Neural cell (in vitro differentiated cells): ENCODE results near the gene MYBPC3. TPM values are rescaled to one million over a fixed set of nuclear protein-coding genes. Genes with fewer than 3 reads are reported as not detected.

Experiments used
- H2AFZ ChIP-seq: fragments of 200-600, 300-800 bp; sonication (generic), shearing (Covaris generic); 2 replicates; pipeline ENCODE4 v1.6.0; 2014; ENCODE audit warnings: low read depth, mild to moderate bottlenecking, antibody characterized with exemption, low read length, moderate library complexity
- H3F3A ChIP-seq: fragments of 200-600 bp; shearing (Covaris generic); 2 replicates; pipeline ENCODE4 v1.6.1; 2016; ENCODE audit warnings: mild to moderate bottlenecking, moderate library complexity, mixed read lengths, antibody characterized with exemption, low read length; ENCODE audit not compliant: insufficient read depth, poor library complexity, severe bottlenecking
- H3K27ac ChIP-seq: fragments of 200-600, 300-800 bp; sonication (generic), shearing (Covaris generic); 2 replicates; pipeline ENCODE4 v1.5.1; 2014; ENCODE audit warnings: mild to moderate bottlenecking, low read length, moderate library complexity
- H3K27me3 ChIP-seq: fragments of 300-800, 200-600 bp; sonication (generic), shearing (Covaris generic); 2 replicates; pipeline ENCODE4 v1.6.0; 2014; ENCODE audit warnings: mild to moderate bottlenecking, low read depth, low read length, moderate library complexity; ENCODE audit not compliant: insufficient read depth
- H3K36me3 ChIP-seq: fragments of 300-800, 200-600 bp; sonication (generic), shearing (Covaris generic); 2 replicates; pipeline ENCODE4 v1.5.1; 2014; ENCODE audit warnings: mild to moderate bottlenecking, antibody characterized with exemption, low read length, moderate library complexity; ENCODE audit not compliant: insufficient read depth
- H3K4me2 ChIP-seq: fragments of 300-800, 200-600 bp; sonication (generic), shearing (Covaris generic); 2 replicates; pipeline ENCODE4 v1.6.0; 2014; ENCODE audit warnings: mild to moderate bottlenecking, low read length
- H3K4me3 ChIP-seq: fragments of 300-800, 200-600 bp; sonication (generic), shearing (Covaris generic); 2 replicates; pipeline ENCODE4 v1.5.1; 2014; ENCODE audit warnings: mild to moderate bottlenecking, low read length, moderate library complexity
- H3K79me2 ChIP-seq: fragments of 200-600 bp; shearing (Covaris generic); replicated peaks from 2 replicates; pipeline ENCODE4 v1.6.0; 2014; ENCODE audit warnings: mild to moderate bottlenecking, low read length, moderate library complexity; ENCODE audit not compliant: insufficient read depth
- H3K9ac ChIP-seq: fragments of 300-800, 200-600 bp; sonication (generic), shearing (Covaris generic); 2 replicates; pipeline ENCODE4 v1.6.1; 2016; ENCODE audit warnings: mild to moderate bottlenecking, low read length, mixed read lengths
- H3K9me2 ChIP-seq: fragments of 200-600 bp; shearing (Covaris generic); 2 replicates; pipeline ENCODE4 v1.6.1; 2016; ENCODE audit warnings: mild to moderate bottlenecking, low read length, mixed read lengths; ENCODE audit not compliant: insufficient read depth
- H3K9me3 ChIP-seq: fragments of 200-600, 300-800 bp; sonication (generic), shearing (Covaris generic); 2 replicates; pipeline ENCODE4 v1.6.1; 2016; ENCODE audit warnings: mild to moderate bottlenecking, mixed run types, low read length, moderate library complexity, mixed read lengths
- H4K20me1 ChIP-seq: fragments of 200-600 bp; shearing (Covaris generic); 2 replicates; pipeline ENCODE4 v1.6.1; 2016; ENCODE audit warnings: mild to moderate bottlenecking, mixed run types; ENCODE audit not compliant: insufficient read depth
- CTCF ChIP-seq: fragments of 450-650 bp; IDR thresholded peaks from 2 replicates; pipeline ENCODE4 v1.5.1; 2014; ENCODE audit warnings: antibody characterized with exemption, mild to moderate bottlenecking, moderate library complexity; ENCODE audit not compliant: poor library complexity, severe bottlenecking
- EP300 ChIP-seq: fragments of 450-650 bp; conservative IDR thresholded peaks from 2 replicates; pipeline ENCODE4 v1.6.1; 2014; ENCODE audit warnings: antibody characterized with exemption, mild to moderate bottlenecking, moderate library complexity; ENCODE audit not compliant: poor library complexity, severe bottlenecking
- EZH2 ChIP-seq: fragments of 200-600, 300-800 bp; shearing (Covaris generic), sonication (generic); IDR thresholded peaks from 2 replicates; pipeline ENCODE4 v1.6.1; 2014; ENCODE audit warnings: antibody characterized with exemption, low read length, borderline replicate concordance, mild to moderate bottlenecking; ENCODE audit not compliant: insufficient read depth, poor library complexity, severe bottlenecking
- MXI1 ChIP-seq: fragments of 450-650 bp; conservative IDR thresholded peaks from 2 replicates; pipeline ENCODE4 v1.6.1; 2014; ENCODE audit warnings: antibody characterized with exemption, mild to moderate bottlenecking; ENCODE audit not compliant: poor library complexity, severe bottlenecking
- POLR2AphosphoS5 ChIP-seq: IDR thresholded peaks from 2 replicates; pipeline ENCODE4 v1.6.1; 2012
- RAD21 ChIP-seq: fragments of 450-650 bp; conservative IDR thresholded peaks from 2 replicates; pipeline ENCODE4 v1.6.1; 2014; ENCODE audit warnings: antibody characterized with exemption, mild to moderate bottlenecking, moderate library complexity
- REST ChIP-seq: IDR thresholded peaks from 2 replicates; pipeline ENCODE4 v1.6.1; 2012; ENCODE audit warnings: borderline replicate concordance
- SMC3 ChIP-seq: fragments of 450-650 bp; conservative IDR thresholded peaks from 2 replicates; pipeline ENCODE4 v1.6.1; 2014; ENCODE audit warnings: antibody characterized with exemption, mild to moderate bottlenecking, moderate library complexity; ENCODE audit not compliant: poor library complexity
- TAF1 ChIP-seq: IDR thresholded peaks from 2 replicates; pipeline ENCODE4 v1.6.1; 2012; ENCODE audit warnings: low read depth
- polyA plus RNA-seq: library from polyadenylated mRNA; depleted of rRNA; stranded (reverse); fragments of >200 nt; gene quantifications from 2 replicates; pipeline ENCODE4 v1.2.3, GENCODE V29; 2014

MYBPC3 gene
- polyA plus RNA-seq, 1 donor from 2014 or later: not detected

GRCh38 chr11:47387944-47388696 lies 35.6 kb upstream of the MYBPC3 start:
- no peak overlapping the region for H3K4me3 ChIP-seq
- H3K27me3 ChIP-seq: no peaks in the 10 kb centered on the region
- H3K36me3 ChIP-seq: no peaks in the 10 kb centered on the region
- H3K27ac ChIP-seq: no peak overlapping the region
- no peak overlapping the region for H3K4me2 ChIP-seq
- TF ChIP-seq RAD21: no peak
- TF ChIP-seq POLR2AphosphoS5: no peak
- no peak for TF ChIP-seq MXI1
- TF ChIP-seq SMC3: no peak
- TF ChIP-seq REST: no peak
- no peak for TF ChIP-seq TAF1
- TF ChIP-seq EP300: no peak
- TF ChIP-seq EZH2: no peak
- H3K9me3 ChIP-seq: no peaks in the 10 kb centered on the region
- no peaks in the 10 kb centered on the region for H3F3A ChIP-seq
- H3K9me2 ChIP-seq: no peaks in the 10 kb centered on the region
- H3K9ac ChIP-seq: no peak overlapping the region
- H2AFZ ChIP-seq: no peak overlapping the region
- no peaks in the 10 kb centered on the region for H3K79me2 ChIP-seq
- H4K20me1 ChIP-seq: no peaks in the 10 kb centered on the region

DNA sequence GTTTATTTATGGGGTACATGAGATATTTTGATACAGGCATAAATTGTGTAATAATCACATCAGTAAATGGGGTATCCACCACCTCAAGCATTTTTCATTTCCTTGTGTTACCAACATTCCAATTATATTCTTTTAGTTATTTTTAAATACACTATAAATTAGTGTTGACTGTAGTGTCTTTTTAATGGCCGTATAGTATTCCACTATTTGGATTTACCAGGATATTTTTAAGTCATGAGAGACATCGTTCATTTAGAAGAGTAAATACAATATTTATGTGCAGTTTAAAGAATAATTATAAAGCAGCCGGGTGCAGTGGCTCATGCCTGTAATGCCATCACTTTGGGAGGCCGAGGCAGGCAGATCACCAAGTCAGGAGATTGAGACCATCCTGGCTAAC lies 32.0 kb upstream of the MYBPC3 start:
- Histone ChIP-seq H3K27me3 (no peaks in the 10 kb centered on the region), H3K4me3 (no peak overlapping the region), H3K9me2 (no peaks in the 10 kb centered on the region), H4K20me1 (no peaks in the 10 kb centered on the region), H3K36me3 (no peaks in the 10 kb centered on the region), H2AFZ (no peak overlapping the region), H3K27ac (no peak overlapping the region), H3K9ac (no peak overlapping the region), H3K9me3 (no peaks in the 10 kb centered on the region), H3F3A (no peaks in the 10 kb centered on the region), H3K4me2 (no peak overlapping the region), H3K79me2 (no peaks in the 10 kb centered on the region)
- no peak for TF ChIP-seq EP300
- TF ChIP-seq TAF1: no peak
- TF ChIP-seq EZH2: no peak
- no peak for TF ChIP-seq MXI1
- no peak for TF ChIP-seq POLR2AphosphoS5
- TF ChIP-seq RAD21: no peak
- TF ChIP-seq CTCF: no peak
- no peak for TF ChIP-seq REST
- TF ChIP-seq SMC3: no peak
